Measurements from ENCODE around the gene GNG12. TPM values are rescaled to one million over a fixed set of nuclear protein-coding genes. Genes with fewer than 3 reads are reported as not detected.

GNG12 gene
- total RNA-seq, 2 donors from 2014 or later = 49.4 to 61.5 TPM

DNA sequence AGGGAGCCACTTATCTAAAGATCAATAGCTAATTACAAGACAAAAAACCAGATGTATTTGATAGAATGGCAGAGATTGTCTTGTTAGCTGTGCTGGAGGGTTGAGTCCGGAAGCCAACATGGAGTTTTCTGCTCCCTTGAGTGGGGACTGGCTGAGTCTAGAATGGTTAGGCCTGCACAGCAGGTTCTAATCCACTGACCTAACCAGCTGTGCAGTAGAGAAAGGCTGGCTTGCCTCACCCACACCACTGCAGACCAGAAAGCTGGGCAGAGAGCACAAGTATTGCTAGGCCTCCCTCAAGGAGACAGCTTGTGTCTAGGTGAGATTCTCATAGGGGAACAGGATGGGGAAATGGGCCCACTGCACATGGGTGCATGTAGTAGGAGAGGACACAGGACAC lies 11.7 kb upstream of the GNG12 start:
- Histone ChIP-seq H3K27me3 (replicated peaks; ENCODE audit: insufficient read depth) (no peaks in the 10 kb centered on the region), H3K9me3 (no peaks in the 10 kb centered on the region), H3K27ac (no peak overlapping the region), H3K4me3 (no peak overlapping the region), H3K4me1 (replicated peaks) (no peaks in the 10 kb centered on the region), H3K36me3 (no peaks in the 10 kb centered on the region)
- DNase-seq (ENCODE audit: low spot score) = no peak
- WGBS = 95% methylated on average over 1 of the region's 1 CpG
- intact Hi-C loops (cut with DNase I) = no loop called here
- TF ChIP-seq CTCF (IDR thresholded peaks at IDR 0.05) = no peak
- no peak for TF ChIP-seq POLR2A (IDR thresholded peaks at IDR 0.05)
- no peak for TF ChIP-seq POLR2AphosphoS5 (IDR thresholded peaks at IDR 0.05)

- no peaks in the 10 kb centered on the region for H3K9me3 ChIP-seq
- H3K4me1 ChIP-seq (replicated peaks) = no peaks in the 10 kb centered on the region
- no peak for TF ChIP-seq POLR2AphosphoS5 (IDR thresholded peaks at IDR 0.05)
- TF ChIP-seq CTCF (IDR thresholded peaks at IDR 0.05) = no peak
- no peak for TF ChIP-seq POLR2A (IDR thresholded peaks at IDR 0.05)
- intact Hi-C loops (cut with DNase I) = no loop called here
- H3K36me3 ChIP-seq = no peaks in the 10 kb centered on the region
- H3K27ac ChIP-seq = no peak overlapping the region
- DNase-seq (ENCODE audit: low spot score) = no peak
- no peaks in the 10 kb centered on the region for H3K27me3 ChIP-seq (replicated peaks; ENCODE audit: insufficient read depth)
- H3K4me3 ChIP-seq = no peak overlapping the region
These were observed 10.5 kb upstream of the GNG12 start for GRCh38 chr1:67843746-67844145.

DNA sequence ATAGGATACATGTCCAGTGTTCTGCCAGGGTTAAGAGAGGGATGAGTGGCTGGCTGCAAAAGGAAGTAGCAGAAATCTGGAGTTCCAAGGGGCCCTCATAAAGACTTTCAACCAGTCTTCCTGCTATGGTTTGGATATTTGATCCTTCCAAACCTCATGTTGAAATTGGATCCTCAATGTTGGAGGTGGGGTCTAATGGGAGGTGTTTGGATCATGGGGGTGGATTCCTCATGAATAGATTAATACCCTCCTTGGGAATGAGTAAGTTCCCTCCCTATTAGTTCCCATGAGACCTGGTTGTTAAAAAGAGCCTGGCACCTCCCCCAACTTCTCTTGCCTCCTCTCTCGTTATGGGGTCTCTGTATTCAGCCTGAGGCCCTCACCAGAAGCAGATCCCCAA lies 10.1 kb upstream of the GNG12 start:
- Histone ChIP-seq H3K4me3 (no peak overlapping the region), H3K4me1 (replicated peaks) (no peaks in the 10 kb centered on the region), H3K36me3 (no peaks in the 10 kb centered on the region), H3K27me3 (replicated peaks; ENCODE audit: insufficient read depth) (no peaks in the 10 kb centered on the region), H3K9me3 (no peaks in the 10 kb centered on the region), H3K27ac (no peak overlapping the region)
- no peak for DNase-seq (ENCODE audit: low spot score)
- WGBS = 88% methylated on average over 1 of the region's 1 CpG
- TF ChIP-seq POLR2AphosphoS5 (IDR thresholded peaks at IDR 0.05) = no peak
- no peak for TF ChIP-seq CTCF (IDR thresholded peaks at IDR 0.05)
- TF ChIP-seq POLR2A (IDR thresholded peaks at IDR 0.05) = no peak
- intact Hi-C loops (cut with DNase I) = no loop called here

DNA sequence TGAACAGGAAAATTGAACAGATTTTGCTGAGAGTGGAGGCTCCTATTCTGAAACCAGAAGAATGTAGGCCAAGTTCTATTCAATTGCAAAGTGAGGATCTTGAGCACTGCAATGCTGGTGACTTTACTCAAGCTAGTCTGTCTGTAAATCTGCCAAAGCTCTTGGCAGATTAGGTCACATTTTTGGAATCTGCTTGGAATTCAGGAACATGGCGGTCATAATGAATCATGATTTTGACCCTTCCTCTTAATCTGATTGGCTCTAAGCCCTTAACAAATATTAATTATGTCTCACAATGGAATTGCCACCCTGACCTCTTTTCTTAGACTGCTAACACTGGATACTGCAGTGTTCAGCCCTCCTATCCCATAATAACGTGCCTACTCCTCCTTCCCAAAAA lies 7.2 kb upstream of the GNG12 start:
- intact Hi-C loops (cut with DNase I) = no loop called here
- Histone ChIP-seq H3K36me3 (no peaks in the 10 kb centered on the region), H3K27ac (no peak overlapping the region), H3K4me1 (replicated peaks) (no peaks in the 10 kb centered on the region), H3K4me3 (no peak overlapping the region), H3K9me3 (no peaks in the 10 kb centered on the region), H3K27me3 (replicated peaks; ENCODE audit: insufficient read depth) (no peaks in the 10 kb centered on the region)
- WGBS = 37% methylated on average over 2 of the region's 2 CpGs
- TF ChIP-seq CTCF (IDR thresholded peaks at IDR 0.05) (no peak), POLR2A (IDR thresholded peaks at IDR 0.05) (no peak), POLR2AphosphoS5 (IDR thresholded peaks at IDR 0.05) (no peak)
- DNase-seq (ENCODE audit: low spot score) = no peak

DNA sequence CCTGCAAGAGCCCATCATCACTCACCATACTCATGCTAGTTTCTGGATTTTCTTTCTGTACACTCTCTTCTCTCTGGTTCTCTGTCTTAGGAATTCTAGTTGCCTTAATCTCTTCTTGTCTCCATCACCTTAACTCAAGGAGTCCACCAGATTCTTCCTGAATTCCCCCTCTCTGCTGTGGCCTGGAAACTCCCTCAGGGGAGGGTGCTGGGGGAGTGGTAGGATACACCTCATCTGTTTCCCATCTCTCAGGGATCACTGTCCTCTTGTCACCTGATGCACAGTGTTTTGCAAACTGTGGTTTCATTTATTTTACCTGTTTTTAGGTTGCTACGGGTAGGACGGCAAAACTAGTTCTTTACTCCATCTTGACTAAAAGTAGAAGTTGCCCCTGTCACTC lies 6.6 kb upstream of the GNG12 start:
- 93% methylated on average over 2 of the region's 2 CpGs for WGBS
- no peak for TF ChIP-seq POLR2A (IDR thresholded peaks at IDR 0.05)
- no peak for TF ChIP-seq POLR2AphosphoS5 (IDR thresholded peaks at IDR 0.05)
- TF ChIP-seq CTCF (IDR thresholded peaks at IDR 0.05) = no peak
- intact Hi-C loops (cut with DNase I) = loop anchor here (5.0 to 10.0 kb wide), 2 partner anchors 155 to 308 kb away; partner anchors contain the start of gene GADD45A
- Histone ChIP-seq H3K9me3 (no peaks in the 10 kb centered on the region), H3K27me3 (replicated peaks; ENCODE audit: insufficient read depth) (no peaks in the 10 kb centered on the region), H3K4me3 (no peak overlapping the region), H3K27ac (no peak overlapping the region), H3K36me3 (no peaks in the 10 kb centered on the region), H3K4me1 (replicated peaks) (no peaks in the 10 kb centered on the region)
- no peak for DNase-seq (ENCODE audit: low spot score)

All from prostate gland (tissue), 2 donors.